ENCODE results near the gene TMPRSS11A. TPM values are rescaled to one million over a fixed set of nuclear protein-coding genes. Genes with fewer than 3 reads are reported as not detected.

TMPRSS11A gene
- total RNA-seq, 2 donors from 2014 or later: not detected

DNA sequence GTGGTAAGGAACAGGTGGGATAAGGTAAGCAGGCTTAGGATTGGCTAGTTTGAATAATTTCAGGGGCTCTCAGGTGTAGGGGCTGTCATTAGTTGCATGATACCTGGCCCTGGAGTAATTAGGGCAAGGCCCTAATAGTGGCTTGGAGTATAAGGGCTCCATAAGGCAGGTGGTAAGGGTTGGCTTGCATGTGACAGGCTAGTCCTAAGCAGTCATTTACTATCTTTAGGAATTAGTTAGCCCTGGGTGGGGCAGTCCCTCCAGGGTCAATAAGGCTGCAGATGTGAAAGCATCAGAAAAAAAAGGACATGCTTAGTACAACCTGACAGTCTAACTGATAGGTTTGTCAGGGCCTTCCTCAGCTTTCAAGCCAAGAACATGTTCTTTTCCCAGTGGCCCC is 71.6 kb downstream of the TMPRSS11A start:
- no peak for DNase-seq (ENCODE audit: low spot score in 2 of 2)

DNA sequence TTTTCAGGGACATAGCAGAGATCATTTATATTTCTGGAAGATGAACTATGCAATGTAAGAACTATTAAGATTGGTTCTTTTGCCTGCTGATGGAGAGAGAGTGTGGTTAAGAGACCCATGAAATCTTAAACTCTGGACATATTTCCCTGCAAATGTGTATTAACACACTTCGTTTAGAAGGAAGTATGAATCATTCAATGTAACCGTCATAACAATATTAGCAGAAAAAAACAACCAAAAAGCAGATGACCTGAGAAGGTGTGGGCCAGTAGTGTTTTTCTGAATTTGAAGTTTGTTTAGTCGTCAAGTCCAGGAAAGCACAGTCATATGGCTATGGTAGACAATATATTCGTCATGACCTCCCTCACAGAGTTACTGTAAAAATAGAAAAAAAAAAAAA is 77.0 kb downstream of the TMPRSS11A start:
- DNase-seq (ENCODE audit: low spot score in 2 of 2) (no peak), ATAC-seq (no peak)
- H3K27ac Mint-ChIP-seq: no peak overlapping the region
- H3K36me3 Mint-ChIP-seq: no peaks in the 10 kb centered on the region
- H3K9me3 Mint-ChIP-seq: no peaks in the 10 kb centered on the region

More for the DNA sequence above, 71.6 kb downstream of the TMPRSS11A start:
- no peak for ATAC-seq
- Mint-ChIP-seq H3K27ac (no peak overlapping the region), H3K36me3 (no peaks in the 10 kb centered on the region), H3K9me3 (no peaks in the 10 kb centered on the region)

DNA sequence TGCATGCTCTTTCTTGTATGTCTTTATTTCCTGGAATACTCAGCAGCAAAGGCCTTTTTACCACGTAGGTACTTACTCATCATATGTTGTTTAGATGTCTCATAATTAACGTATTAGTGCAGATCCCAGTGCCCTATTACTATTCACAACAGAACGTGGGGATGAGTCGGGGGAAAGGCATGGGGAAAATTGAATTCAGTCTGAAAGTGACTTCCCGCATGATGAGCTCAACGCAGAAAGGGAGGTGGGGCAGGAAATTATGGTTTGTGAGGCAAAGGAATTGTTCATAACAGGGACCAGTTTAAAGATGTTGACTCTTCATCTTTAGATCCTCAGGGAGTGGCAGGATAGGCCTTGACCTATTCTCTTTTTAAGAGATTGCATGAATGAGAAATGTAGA is 77.5 kb downstream of the TMPRSS11A start:
- Mint-ChIP-seq H3K9me3 (no peaks in the 10 kb centered on the region), H3K36me3 (no peaks in the 10 kb centered on the region), H3K27ac (no peak overlapping the region)
- DNase-seq (ENCODE audit: low spot score in 2 of 2) (no peak), ATAC-seq (no peak)

DNA sequence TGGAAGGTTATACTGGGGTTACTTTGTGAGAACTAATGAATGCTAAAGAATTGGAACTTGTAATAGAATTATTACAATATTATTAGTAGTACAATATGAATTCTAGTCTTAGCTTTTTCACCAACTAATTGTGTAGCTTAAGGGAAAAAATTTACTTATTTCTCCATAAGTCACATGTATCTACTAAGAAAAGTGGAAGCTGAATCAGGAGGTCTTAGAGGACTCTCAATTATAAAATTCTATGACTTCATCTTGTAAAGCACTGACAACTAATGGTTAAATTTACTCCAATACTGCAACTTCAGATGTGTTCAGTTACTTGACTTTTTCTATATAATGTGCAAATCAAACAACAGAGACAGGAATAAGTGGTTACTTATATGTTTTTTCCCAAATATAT is 78.6 kb downstream of the TMPRSS11A start:
- Mint-ChIP-seq H3K36me3 (no peaks in the 10 kb centered on the region), H3K9me3 (no peaks in the 10 kb centered on the region), H3K27ac (no peak overlapping the region)
- DNase-seq (ENCODE audit: low spot score in 2 of 2) (no peak), ATAC-seq (no peak)

DNA sequence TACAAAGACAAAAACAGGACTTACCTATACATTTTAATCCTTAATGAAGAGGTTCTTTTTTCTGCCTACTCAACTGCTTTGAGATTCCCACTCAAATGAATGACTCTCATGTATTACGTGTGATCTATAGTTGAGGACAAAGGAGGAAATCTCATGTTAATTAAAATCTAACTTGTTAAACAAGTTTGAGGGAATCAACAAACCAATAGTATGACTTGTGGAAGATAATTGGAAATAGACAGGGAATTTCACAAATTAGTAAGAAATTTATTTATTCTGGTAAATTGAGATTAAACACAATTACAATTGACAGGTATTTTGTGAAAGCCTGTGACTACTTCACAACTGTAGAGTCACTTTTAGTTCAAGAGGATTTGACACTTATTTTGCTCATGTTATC is 79.4 kb downstream of the TMPRSS11A start, which contains the start of gene TMPRSS11D:
Gene TMPRSS11D (minus strand): TSS at position 101 of the 400 bp plus-strand sequence. CDS start 69 bp downstream, at position 32.
- H3K36me3 Mint-ChIP-seq: no peaks in the 10 kb centered on the region
- no peak for DNase-seq (ENCODE audit: low spot score in 2 of 2)
- no peak for ATAC-seq
- H3K27ac Mint-ChIP-seq: no peak within 1 kb of the TSS
- peaks cover 0 to 4% of the 10 kb centered on the region in 2 donors for H3K9me3 Mint-ChIP-seq

DNA sequence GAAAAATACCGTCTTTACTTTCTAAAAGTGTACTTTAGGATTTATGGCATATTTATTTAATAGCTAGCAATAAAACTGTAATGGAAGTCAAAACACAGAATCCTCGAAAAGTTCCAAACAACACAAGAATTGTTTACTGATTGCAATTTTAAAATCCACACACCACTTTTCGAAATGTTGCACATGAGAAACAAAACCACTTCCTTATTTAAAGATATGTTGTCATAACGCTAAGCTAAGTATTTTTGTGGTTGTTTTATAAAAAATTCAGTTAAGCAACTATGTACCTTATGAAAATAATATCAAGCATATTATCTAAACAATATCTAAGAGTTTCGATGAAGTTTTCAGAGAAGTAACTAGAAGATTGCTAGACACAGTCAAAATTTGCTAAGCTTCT is 79.8 kb downstream of the TMPRSS11A start:
- DNase-seq (ENCODE audit: low spot score in 2 of 2) (no peak), ATAC-seq (no peak)
- Mint-ChIP-seq H3K36me3 (no peaks in the 10 kb centered on the region), H3K27ac (no peak overlapping the region), H3K9me3 (peaks cover 0 to 4% of the 10 kb centered on the region in 2 donors)

DNA sequence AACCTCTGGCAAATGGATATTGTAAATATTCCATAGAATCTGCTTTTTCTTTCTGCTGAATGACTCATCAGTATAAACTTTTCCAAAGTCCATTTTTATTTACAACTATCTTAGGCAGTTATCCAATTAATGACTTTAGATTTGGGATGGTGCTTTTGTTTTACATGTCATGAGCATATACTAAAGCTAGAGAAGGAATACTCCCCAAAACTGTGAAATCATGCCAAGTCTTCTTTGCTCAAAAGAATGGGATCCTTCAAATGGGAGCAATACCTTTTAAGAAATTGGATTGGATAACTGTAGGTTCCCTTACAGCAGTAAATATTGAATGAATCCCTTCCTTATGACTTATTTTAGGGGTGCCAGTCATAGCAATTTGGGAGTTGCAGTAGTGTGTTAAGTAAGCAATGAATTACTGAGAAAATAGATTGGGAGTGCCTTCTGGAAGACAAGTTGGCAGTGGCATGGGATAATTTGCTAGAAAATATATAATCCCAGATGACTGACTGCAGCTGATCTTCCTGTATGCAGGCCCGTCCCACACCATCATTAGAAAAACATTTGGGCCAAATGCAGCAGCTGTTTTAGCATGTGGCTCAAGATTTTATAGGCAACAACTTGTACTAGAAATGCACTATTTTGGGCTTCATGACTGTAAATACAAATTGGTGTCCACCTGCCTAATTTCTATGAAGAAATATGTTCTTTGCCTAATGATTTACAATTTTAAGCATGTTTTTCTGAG is 82.3 kb downstream of the TMPRSS11A start:
- ATAC-seq (no peak), DNase-seq (ENCODE audit: low spot score in 2 of 2) (no peak)
- H3K9me3 Mint-ChIP-seq: peaks cover 0 to 4% of the 10 kb centered on the region in 2 donors
- H3K36me3 Mint-ChIP-seq: no peaks in the 10 kb centered on the region
- H3K27ac Mint-ChIP-seq: no peak overlapping the region

DNA sequence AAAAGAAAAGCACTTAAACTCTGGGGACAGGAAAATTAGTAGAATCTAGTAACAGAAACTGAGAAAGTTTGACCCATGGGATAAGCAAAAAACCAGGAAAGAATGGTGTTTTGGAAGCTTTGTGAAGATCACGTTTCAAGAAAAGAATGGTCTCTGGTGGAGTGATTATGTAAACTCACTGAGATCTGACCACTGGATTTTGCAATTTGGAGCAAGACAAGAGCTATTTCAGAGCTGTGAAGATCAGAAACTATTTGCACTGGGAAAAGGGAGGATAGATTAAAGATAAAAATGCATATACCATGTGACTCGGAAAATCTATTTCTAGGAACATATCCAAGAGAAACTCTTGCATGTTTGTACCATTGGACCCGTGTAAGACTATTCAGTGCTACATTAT is 83.8 kb downstream of the TMPRSS11A start:
- no peak for ATAC-seq
- no peaks in the 10 kb centered on the region for H3K36me3 Mint-ChIP-seq

DNA sequence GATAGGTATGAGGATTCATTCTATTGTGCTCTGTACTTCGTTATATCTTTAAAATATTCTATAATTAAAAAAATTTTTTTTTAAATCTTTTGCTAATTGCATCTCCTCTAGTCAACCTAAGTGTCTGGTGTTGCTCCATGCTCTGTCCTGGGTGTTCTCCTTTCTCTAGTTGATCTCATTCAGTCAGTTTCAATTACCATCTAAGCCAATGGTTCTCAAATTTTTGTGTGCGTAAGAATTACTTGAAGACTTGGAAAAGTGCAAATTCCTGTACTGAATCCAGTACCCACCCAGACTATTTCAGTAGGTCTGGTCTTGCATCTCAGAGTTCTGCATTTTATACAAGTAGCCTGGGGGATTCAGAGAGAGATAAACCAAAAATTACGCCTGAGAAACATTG is 86.2 kb downstream of the TMPRSS11A start:
- H3K36me3 Mint-ChIP-seq: no peaks in the 10 kb centered on the region
- DNase-seq (ENCODE audit: low spot score in 2 of 2) (no peak), ATAC-seq (no peak)
- H3K9me3 Mint-ChIP-seq: peaks cover 0 to 4% of the 10 kb centered on the region in 2 donors
- no peak overlapping the region for H3K27ac Mint-ChIP-seq

More for the DNA sequence above, 83.8 kb downstream of the TMPRSS11A start:
- no peak overlapping the region for H3K27ac Mint-ChIP-seq
- peaks cover 0 to 4% of the 10 kb centered on the region in 2 donors for H3K9me3 Mint-ChIP-seq
- DNase-seq (ENCODE audit: low spot score in 2 of 2): no peak

DNA sequence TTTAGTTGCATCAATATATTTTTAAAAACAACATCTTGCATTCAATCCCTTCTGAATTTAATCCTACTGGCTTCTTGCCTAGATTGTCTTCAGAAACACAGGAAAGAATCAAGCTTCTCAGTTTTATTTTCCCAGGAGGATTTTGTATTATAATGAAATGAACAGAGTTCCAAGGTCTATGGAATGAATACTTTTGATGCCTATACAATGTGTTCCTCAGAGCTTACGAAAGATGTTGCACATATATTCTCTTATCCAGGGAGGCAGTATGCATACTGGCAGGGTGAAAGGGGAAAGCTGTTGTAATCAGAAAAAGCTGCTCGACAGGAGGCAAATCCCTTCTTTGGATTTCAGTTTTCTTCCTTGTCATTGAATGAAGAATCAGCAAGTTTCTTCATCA is 88.3 kb downstream of the TMPRSS11A start:
- ATAC-seq: no peak
- H3K36me3 Mint-ChIP-seq: no peaks in the 10 kb centered on the region
- no peak overlapping the region for H3K27ac Mint-ChIP-seq
- H3K9me3 Mint-ChIP-seq: peaks cover 0 to 4% of the 10 kb centered on the region in 2 donors
- no peak for DNase-seq (ENCODE audit: low spot score in 2 of 2)

DNA sequence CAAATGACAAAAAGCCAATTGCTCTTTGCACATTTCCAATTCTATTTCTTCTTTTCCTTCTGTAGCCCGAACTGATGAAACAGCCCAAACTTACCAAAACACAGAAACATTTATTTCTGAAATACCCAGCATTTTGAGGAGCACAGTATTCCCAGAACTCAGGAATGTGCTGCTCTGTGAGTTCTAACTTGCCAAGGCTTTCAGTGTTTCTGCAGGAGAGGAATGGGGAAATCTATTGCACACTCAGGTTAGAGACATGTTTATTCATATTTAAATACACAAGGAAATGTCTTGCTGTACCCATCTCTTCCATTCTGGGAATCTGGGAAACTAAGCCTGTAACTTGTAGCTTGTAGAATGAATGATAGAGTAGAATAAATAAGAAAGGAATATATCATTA is 90.2 kb downstream of the TMPRSS11A start:
- H3K9me3 Mint-ChIP-seq: no peaks in the 10 kb centered on the region
- ATAC-seq (no peak), DNase-seq (ENCODE audit: low spot score in 2 of 2) (no peak)
- no peak overlapping the region for H3K27ac Mint-ChIP-seq
- no peaks in the 10 kb centered on the region for H3K36me3 Mint-ChIP-seq

DNA sequence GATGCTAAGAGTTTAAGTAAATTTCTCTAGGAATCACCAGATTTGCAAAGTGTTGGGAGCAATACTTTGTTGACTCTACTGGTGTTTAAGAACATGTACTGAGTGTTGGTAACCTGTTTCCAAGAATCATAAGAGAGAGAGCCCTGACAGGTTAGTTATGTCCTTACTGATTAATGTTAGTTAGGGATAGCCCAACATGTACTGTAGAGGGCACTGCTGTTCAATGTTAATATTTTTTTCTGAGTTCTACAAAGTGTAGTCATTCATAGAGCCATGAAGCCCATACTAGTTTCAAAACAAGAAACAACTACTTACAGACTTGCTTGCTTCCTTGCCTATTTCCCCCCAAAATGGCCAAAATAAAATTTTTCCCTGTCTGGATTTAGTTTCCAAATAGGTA is 91.4 kb downstream of the TMPRSS11A start:
- H3K36me3 Mint-ChIP-seq: no peaks in the 10 kb centered on the region
- DNase-seq (ENCODE audit: low spot score in 2 of 2): peak in 1 of 2 donors; percentile 5
- H3K27ac Mint-ChIP-seq: no peak overlapping the region
- no peaks in the 10 kb centered on the region for H3K9me3 Mint-ChIP-seq
- peak in 1 of 2 donors; percentile 83 for ATAC-seq

DNA sequence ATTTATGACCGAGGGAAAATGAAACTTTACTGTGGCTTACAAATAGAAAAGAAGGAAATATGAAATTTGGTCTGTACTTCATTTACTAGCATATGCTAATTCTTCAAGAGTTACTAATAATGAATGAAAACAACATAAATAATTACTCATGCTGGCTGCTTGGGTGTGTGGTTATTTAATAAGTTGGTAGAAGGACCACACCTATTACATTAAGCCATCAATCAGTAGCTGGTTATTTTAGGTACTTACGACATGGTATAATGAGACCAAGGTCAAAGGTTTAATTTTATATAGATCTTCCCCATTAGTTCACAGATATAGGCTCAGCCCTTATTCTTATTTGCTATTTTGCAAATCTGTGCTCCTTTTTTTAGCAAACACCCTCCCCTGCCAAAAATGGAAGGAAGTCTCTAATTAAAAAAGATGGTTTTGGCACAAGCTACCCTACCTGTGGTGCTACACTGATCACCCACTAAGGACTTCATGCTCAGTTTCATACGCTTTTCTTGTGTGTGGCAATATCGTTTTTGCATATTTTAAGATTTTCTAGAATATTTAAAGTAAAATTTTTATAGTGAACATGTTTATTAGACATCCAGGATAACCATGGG is 93.6 kb downstream of the TMPRSS11A start:
- Mint-ChIP-seq H3K9me3 (peaks cover 4 to 14% of the 10 kb centered on the region in 2 donors), H3K36me3 (peaks cover 0 to 9% of the 10 kb centered on the region in 2 donors), H3K27ac (no peak overlapping the region)
- no peak for ATAC-seq
- DNase-seq (ENCODE audit: low spot score in 2 of 2): no peak

DNA sequence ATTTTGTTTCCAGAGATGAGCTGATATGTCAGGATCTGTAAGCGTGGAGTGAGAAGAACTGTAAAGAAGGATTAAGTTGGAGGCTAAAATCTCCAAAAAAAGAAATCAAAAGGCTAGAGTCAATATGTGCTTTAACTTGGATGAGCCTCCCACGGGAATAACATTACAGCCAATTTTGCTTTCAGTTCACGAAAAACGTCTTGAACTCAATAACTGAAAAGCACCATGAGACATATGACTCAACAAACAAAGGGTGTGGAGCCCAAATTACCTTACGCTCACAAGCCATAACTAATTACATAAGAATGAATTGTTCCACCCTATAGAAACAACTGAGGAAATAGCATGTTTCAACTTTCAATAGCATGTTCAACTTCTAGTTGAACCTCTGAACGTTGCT is 101.8 kb downstream of the TMPRSS11A start:
- no peak for DNase-seq (ENCODE audit: low spot score in 2 of 2)
- ATAC-seq: no peak
- Mint-ChIP-seq H3K9me3 (peaks cover 9 to 23% of the 10 kb centered on the region in 2 donors), H3K36me3 (peaks cover 0 to 9% of the 10 kb centered on the region in 2 donors), H3K27ac (no peak overlapping the region)

Other genes with a start within 250 kb of the TMPRSS11A start
- gene GNRHR, start 209.1 kb downstream of the TMPRSS11A start, total RNA-seq: not detected
- not detected for gene TMPRSS11D, start 79.5 kb downstream of the TMPRSS11A start, total RNA-seq
- gene TMPRSS11F, start 166.4 kb upstream of the TMPRSS11A start, total RNA-seq: not detected